Lower lobe of right lung (tissue), 2 donors: ENCODE results near the gene PPIE. TPM values are rescaled to one million over a fixed set of nuclear protein-coding genes. Genes with fewer than 3 reads are reported as not detected.

Experiments
- ATAC-seq, 2 donors: fragments of 200-7000 bp; cut with Tn5 transposase; one replicate each; pipeline ENCODE4 v1.9.1; 2020 to 2022; ENCODE audit warnings: mild to moderate bottlenecking in 2 of 2, moderate library complexity in 2 of 2
- DNase-seq: peaks from one replicate; pipeline ENCODE4 v3.0.0-alpha.2; 2020
- H3K27ac ChIP-seq: fragments of 200-600 bp; one replicate; pipeline ENCODE4 v1.8.0; 2022
- H3K27me3 ChIP-seq: fragments of 200-600 bp; one replicate; pipeline ENCODE4 v1.8.0; 2022; ENCODE audit warnings: low read depth
- H3K36me3 ChIP-seq: fragments of 200-600 bp; one replicate; pipeline ENCODE4 v1.8.0; 2022; ENCODE audit warnings: mild to moderate bottlenecking
- H3K4me1 ChIP-seq: fragments of 200-600 bp; one replicate; pipeline ENCODE4 v1.8.0; 2022
- H3K4me3 ChIP-seq: fragments of 200-600 bp; one replicate; pipeline ENCODE4 v1.8.0; 2022; ENCODE audit warnings: mild to moderate bottlenecking
- H3K9me3 ChIP-seq: fragments of 200-600 bp; one replicate; pipeline ENCODE4 v1.8.0; 2022
- intact Hi-C: fragments of 100-400 bp; cut with DNase I; formaldehyde crosslinking; loops from one replicate; pipeline ENCODE4 v1.11.0; 2022
- total RNA-seq: library from RNA; stranded (reverse); fragmentation: NEBNext Ultra II Directional; extraction: Animal tissue kit (Norgen Biotek cat#: 25700); gene quantifications from one replicate; pipeline ENCODE4 v1.2.1, GENCODE V29; 2021
- TF ChIP-seq, protein P1 (sequence below): fragments of 200-600 bp; IDR thresholded peaks from one replicate; pipeline ENCODE4 v1.8.0; 2022; ENCODE audit warnings: antibody characterized with exemption, mild to moderate bottlenecking
- donor health status: DM: no; HTN: yes; CAD: no; lungs with severe emphysema.

The PPIE gene
- total RNA-seq, 1 donor from 2014 or later = 34.6 TPM

DNA sequence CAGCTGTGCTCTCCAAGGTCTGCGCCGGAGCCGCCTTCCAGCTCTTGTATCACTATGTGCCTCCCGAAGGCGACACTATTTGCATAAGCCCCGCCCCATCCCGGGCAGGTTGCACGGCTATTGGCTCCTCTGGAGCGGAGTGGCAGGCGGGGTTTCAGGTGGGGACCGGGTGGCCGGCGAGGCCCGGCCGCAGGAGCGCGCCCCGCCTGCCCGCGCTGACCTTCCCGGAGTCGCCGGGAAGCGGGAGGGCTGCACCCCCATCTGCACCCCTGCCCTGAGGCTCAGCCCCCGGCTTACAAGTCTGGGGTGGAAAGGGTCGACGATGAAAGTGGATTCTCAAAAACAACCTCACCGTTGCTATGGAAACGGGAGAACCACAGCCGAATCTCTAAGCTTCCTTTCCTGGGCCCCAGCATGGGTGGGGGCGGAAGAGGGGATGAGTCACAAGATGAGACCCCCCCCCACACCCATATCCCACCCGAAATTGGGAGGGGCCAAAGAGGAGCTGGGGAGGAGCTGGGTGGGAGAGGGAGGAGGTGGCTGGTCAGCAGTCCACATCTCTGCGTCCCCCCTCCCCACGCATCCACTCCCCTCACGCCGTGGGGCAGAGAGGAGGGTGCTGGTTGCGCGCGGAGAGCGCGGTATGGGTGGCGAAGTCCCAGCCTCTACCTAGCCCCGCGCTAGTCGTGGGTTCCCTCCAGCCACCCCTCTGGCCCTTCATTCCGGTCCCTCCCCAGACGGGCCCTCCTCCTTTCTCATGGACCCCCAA, 47.1 kb upstream of the PPIE start, which contains the start of gene HPCAL4:
HPCAL4 (minus strand) TSS at position 51 of the 769 bp plus-strand sequence. CDS start 6,830 bp downstream, outside the sequence.
- H3K4me1 ChIP-seq = peaks cover 22% of the 10 kb centered on the region
- ATAC-seq (peak; percentile 96 to 98), DNase-seq (peak; percentile 93)
- no peaks in the 10 kb centered on the region for H3K36me3 ChIP-seq
- H3K27me3 ChIP-seq = peaks cover 35% of the 10 kb centered on the region
- no peak within 1 kb of the TSS for H3K27ac ChIP-seq
- no peaks in the 10 kb centered on the region for H3K9me3 ChIP-seq
- TF ChIP-seq, protein P1, sequence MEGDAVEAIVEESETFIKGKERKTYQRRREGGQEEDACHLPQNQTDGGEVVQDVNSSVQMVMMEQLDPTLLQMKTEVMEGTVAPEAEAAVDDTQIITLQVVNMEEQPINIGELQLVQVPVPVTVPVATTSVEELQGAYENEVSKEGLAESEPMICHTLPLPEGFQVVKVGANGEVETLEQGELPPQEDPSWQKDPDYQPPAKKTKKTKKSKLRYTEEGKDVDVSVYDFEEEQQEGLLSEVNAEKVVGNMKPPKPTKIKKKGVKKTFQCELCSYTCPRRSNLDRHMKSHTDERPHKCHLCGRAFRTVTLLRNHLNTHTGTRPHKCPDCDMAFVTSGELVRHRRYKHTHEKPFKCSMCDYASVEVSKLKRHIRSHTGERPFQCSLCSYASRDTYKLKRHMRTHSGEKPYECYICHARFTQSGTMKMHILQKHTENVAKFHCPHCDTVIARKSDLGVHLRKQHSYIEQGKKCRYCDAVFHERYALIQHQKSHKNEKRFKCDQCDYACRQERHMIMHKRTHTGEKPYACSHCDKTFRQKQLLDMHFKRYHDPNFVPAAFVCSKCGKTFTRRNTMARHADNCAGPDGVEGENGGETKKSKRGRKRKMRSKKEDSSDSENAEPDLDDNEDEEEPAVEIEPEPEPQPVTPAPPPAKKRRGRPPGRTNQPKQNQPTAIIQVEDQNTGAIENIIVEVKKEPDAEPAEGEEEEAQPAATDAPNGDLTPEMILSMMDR = no peak
- peak within 1 kb of the TSS; percentile 54 for H3K4me3 ChIP-seq
- intact Hi-C loops = no loop called here

DNA sequence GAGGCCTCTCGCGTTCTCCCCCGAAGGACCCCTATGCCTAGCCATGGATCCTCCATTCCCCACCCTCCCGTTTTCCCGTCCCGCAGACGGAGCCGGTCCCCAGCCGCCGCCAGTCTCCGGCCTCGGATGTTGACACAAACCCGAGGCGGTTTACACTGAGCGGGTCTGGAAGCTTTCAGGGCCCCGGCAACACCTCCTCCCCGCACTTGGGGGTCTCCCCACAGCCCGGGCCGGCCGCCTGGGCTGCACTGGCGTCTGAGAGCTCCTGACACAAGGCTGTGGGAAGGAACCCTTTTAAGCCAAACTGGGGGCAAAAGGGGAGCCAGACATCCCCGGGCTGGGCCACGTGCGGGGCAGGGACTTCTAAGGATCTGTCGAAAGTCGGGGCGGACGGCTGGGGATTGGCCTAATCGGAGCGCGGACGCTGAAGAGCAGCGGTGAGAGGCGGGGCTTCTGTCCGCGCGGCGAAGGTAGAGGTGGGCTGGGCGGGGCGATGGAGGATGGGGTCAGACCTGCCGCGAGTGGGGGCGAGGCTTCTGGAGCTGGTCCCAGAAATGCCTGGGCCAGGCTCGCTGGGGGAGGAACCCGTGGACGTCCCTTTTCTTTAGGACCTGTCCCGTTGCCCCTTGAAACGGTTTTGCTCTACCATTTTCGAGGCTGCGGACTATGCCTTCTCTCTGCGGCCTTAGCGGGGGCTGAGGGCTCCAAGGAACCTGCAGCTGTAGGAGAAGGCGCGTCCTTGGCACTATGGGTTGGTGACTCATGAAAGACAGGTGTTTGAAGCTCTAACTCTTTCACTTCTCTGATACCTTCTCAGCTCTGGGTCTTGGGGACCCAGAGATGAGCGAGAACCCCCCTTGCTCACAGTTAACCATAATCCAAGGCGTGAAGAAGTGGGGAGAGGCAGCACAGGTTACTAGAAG, 46.3 kb upstream of the PPIE start:
- DNase-seq (peak; percentile 73), ATAC-seq (peak; percentile 68 to 71)
- peaks cover 22% of the 10 kb centered on the region for H3K4me1 ChIP-seq
- H3K27me3 ChIP-seq = peaks cover 35% of the 10 kb centered on the region
- H3K27ac ChIP-seq = no peak overlapping the region
- H3K4me3 ChIP-seq = peak overlapping the region; percentile 54
- H3K36me3 ChIP-seq = no peaks in the 10 kb centered on the region
- TF ChIP-seq, protein P1 = no peak
- H3K9me3 ChIP-seq = no peaks in the 10 kb centered on the region
- intact Hi-C loops = no loop called here

DNA sequence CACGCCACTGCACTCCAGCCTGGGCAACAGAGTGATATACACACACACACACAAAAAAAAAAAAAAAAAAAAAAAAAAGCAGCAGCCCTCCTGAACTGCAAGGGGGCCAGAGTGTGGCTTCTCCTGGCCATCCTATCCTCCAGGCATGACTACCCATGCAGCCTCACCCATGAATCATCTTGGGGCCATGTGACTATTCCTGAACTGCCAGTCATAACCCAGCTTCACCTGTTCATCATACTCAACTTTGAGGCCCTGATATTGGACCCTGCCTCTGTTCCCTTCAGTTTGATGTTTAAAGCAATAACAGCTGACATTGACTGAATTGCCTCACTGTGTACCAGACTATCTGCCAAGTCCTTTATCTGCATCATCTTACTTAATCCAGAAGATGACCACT, 44.7 kb upstream of the PPIE start:
- intact Hi-C loops = no loop called here
- Histone ChIP-seq H3K9me3 (no peaks in the 10 kb centered on the region), H3K27me3 (peaks cover 34% of the 10 kb centered on the region), H3K36me3 (no peaks in the 10 kb centered on the region), H3K27ac (no peak overlapping the region), H3K4me3 (no peak overlapping the region), H3K4me1 (peaks cover 22% of the 10 kb centered on the region)
- ATAC-seq = no peak
- no peak for DNase-seq
- TF ChIP-seq, protein P1 = no peak

DNA sequence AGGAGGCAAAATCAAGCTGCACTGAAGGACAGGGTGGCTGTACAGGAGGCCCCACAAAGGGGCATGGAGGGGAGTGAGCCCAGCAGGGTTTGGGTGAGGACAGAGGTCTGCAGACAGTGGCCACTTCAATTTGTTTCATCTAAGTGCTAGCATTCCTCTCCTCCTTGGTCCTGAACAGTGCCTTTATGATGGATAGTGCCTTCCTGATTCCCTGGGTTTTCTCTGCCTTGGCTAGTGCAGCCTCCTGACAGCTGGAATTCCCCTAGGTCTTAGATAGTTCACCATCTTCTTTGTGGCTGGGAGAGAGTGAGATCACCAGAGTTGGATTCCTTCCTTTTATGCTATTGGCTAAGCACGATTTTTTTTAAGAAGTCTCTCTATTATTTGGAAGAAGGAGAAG, 43.7 kb upstream of the PPIE start:
- H3K27ac ChIP-seq = no peak overlapping the region
- no peak for DNase-seq
- no peaks in the 10 kb centered on the region for H3K9me3 ChIP-seq
- H3K27me3 ChIP-seq = peaks cover 26% of the 10 kb centered on the region
- no peak for ATAC-seq
- H3K4me3 ChIP-seq = no peak overlapping the region
- TF ChIP-seq, protein P1 = no peak
- peaks cover 22% of the 10 kb centered on the region for H3K4me1 ChIP-seq
- H3K36me3 ChIP-seq = no peaks in the 10 kb centered on the region
- intact Hi-C loops = no loop called here

- Histone ChIP-seq H3K27ac (no peak overlapping the region), H3K4me1 (peaks cover 14% of the 10 kb centered on the region), H3K27me3 (peaks cover 16% of the 10 kb centered on the region), H3K4me3 (no peak overlapping the region), H3K9me3 (no peaks in the 10 kb centered on the region), H3K36me3 (no peaks in the 10 kb centered on the region)
- DNase-seq (no peak), ATAC-seq (no peak)
- TF ChIP-seq, protein P1 = no peak
- intact Hi-C loops = no loop called here
Observed at GRCh38 chr1:39696448-39696847, 42.2 kb upstream of the PPIE start.
